IMR-90 (cell line): ENCODE data around the gene FARP1. TPM values are rescaled to one million over a fixed set of nuclear protein-coding genes. Genes with fewer than 3 reads are reported as not detected.

Experiments used
- ATAC-seq: fragments of 200-7000 bp; cut with Tn5 transposase; 2 replicates; pipeline ENCODE4 v1.9.1; 2020; ENCODE audit warnings: low read depth, mild to moderate bottlenecking, moderate library complexity
- BruUV-seq: library from RNA; stranded (reverse); fragments of 400-500 nt; replicated peaks from 2 replicates; lab custom pipeline; 2021; lab: Mats Ljungman, UMichigan
- CTCF ChIA-PET: fragments of 300-600 bp; formaldehyde crosslinking; extraction: SDS; loops from one replicate; lab custom pipeline; 2021; ENCODE audit warnings: antibody characterized with exemption; lab: Yijun Ruan, JAX
- POLR2A ChIA-PET: fragments of 300-600 bp; sonication (Branson Sonifier 250); formaldehyde crosslinking; loops from one replicate; lab custom pipeline; 2022; ENCODE audit warnings: antibody characterized with exemption; ENCODE audit not compliant: unreplicated experiment; lab: Charles Lee
- DNase-seq: peaks from one replicate; pipeline ENCODE4 v3.0.0; 2013
- H2AFZ ChIP-seq: replicated peaks from 2 replicates; pipeline ENCODE3; 2013; ENCODE audit warnings: low read length, mild to moderate bottlenecking; ENCODE audit not compliant: poor library complexity
- H2AK5ac ChIP-seq: 2 replicates; pipeline ENCODE4 v1.6.1; 2013; ENCODE audit warnings: low read depth, low read length, inconsistent platforms
- H2AK9ac ChIP-seq: replicated peaks from 2 replicates; pipeline ENCODE3; 2013; ENCODE audit warnings: mild to moderate bottlenecking, low read depth, low read length, moderate library complexity; ENCODE audit not compliant: poor library complexity
- H2BK120ac ChIP-seq: 2 replicates; pipeline ENCODE4 v1.6.1; 2013; ENCODE audit warnings: low read depth, low read length, inconsistent platforms
- H2BK15ac ChIP-seq: 3 replicates; pipeline ENCODE4 v1.6.1; 2013; ENCODE audit warnings: low read depth, low read length, inconsistent platforms
- H2BK20ac ChIP-seq: 2 replicates; pipeline ENCODE4 v1.6.1; 2013; ENCODE audit warnings: low read depth, mild to moderate bottlenecking, inconsistent platforms, low read length, moderate library complexity
- H2BK5ac ChIP-seq: 2 replicates; pipeline ENCODE4 v1.6.1; 2013; ENCODE audit warnings: mild to moderate bottlenecking, low read depth, low read length, inconsistent platforms; ENCODE audit not compliant: poor library complexity, severe bottlenecking
- H3K14ac ChIP-seq: replicated peaks from 2 replicates; pipeline ENCODE4 v1.6.1; 2013; ENCODE audit warnings: low read depth, low read length, inconsistent platforms
- H3K18ac ChIP-seq: 2 replicates; pipeline ENCODE4 v1.6.1; 2013; ENCODE audit warnings: low read depth, low read length, control low read depth
- H3K23ac ChIP-seq: 2 replicates; pipeline ENCODE4 v1.6.1; 2013; ENCODE audit warnings: low read depth, low read length, inconsistent platforms
- H3K27ac ChIP-seq: 2 replicates; pipeline ENCODE4 v1.5.1; 2013; ENCODE audit warnings: mild to moderate bottlenecking, control low read depth, low read length; ENCODE audit not compliant: insufficient read depth
- H3K27me3 ChIP-seq: 2 replicates; pipeline ENCODE4 v1.6.1; 2013; ENCODE audit warnings: low read length; ENCODE audit not compliant: control insufficient read depth, insufficient read depth
- H3K36me3 ChIP-seq: 2 replicates; pipeline ENCODE4 v1.6.1; 2013; ENCODE audit warnings: low read length, mixed read lengths; ENCODE audit not compliant: control insufficient read depth, insufficient read depth
- H3K4ac ChIP-seq: 2 replicates; pipeline ENCODE4 v1.6.1; 2013; ENCODE audit warnings: low read depth, low read length, inconsistent platforms
- H3K4me1 ChIP-seq: 2 replicates; pipeline ENCODE4 v1.6.1; 2013; ENCODE audit warnings: low read length, mixed read lengths; ENCODE audit not compliant: control insufficient read depth, insufficient read depth
- H3K4me2 ChIP-seq: 2 replicates; pipeline ENCODE4 v1.6.1; 2013; ENCODE audit warnings: low read depth, mild to moderate bottlenecking, control low read depth, low read length, moderate library complexity
- H3K4me3 ChIP-seq: 2 replicates; pipeline ENCODE4 v1.5.1; 2013; ENCODE audit warnings: low read depth, mild to moderate bottlenecking, control low read depth, low read length, moderate library complexity; ENCODE audit not compliant: insufficient read depth
- H3K56ac ChIP-seq: 2 replicates; pipeline ENCODE4 v1.6.1; 2013; ENCODE audit warnings: low read length, inconsistent platforms; ENCODE audit not compliant: insufficient read depth; ENCODE audit errors: extremely low read depth
- H3K79me1 ChIP-seq, 2 experiments: 2 replicates each; pipeline ENCODE4 v1.6.1; 2013; ENCODE audit warnings: low read length in 2 of 2, inconsistent platforms in 1 of 2, low read depth in 1 of 2
- H3K9ac ChIP-seq: 2 replicates; pipeline ENCODE4 v1.6.1; 2013; ENCODE audit warnings: low read depth, low read length, control low read depth
- H3K9me1 ChIP-seq: 2 replicates; pipeline ENCODE4 v1.6.1; 2013; ENCODE audit warnings: low read length, inconsistent platforms; ENCODE audit not compliant: insufficient read depth
- H3K9me3 ChIP-seq: 2 replicates; pipeline ENCODE4 v1.6.1; 2013; ENCODE audit warnings: low read length; ENCODE audit not compliant: control insufficient read depth, insufficient read depth
- H4K20me1 ChIP-seq: 2 replicates; pipeline ENCODE4 v1.6.1; 2013; ENCODE audit warnings: low read length, inconsistent platforms; ENCODE audit not compliant: insufficient read depth
- H4K5ac ChIP-seq: 2 replicates; pipeline ENCODE4 v1.6.1; 2013; ENCODE audit warnings: mild to moderate bottlenecking, low read depth, low read length, control low read depth
- H4K8ac ChIP-seq, 2 experiments: 2 replicates each; pipeline ENCODE4 v1.6.1; 2013; ENCODE audit warnings: low read depth in 2 of 2, low read length in 2 of 2, control low read depth in 1 of 2, inconsistent platforms in 1 of 2
- H4K91ac ChIP-seq: 2 replicates; pipeline ENCODE4 v1.6.1; 2013; ENCODE audit warnings: low read depth, low read length, inconsistent platforms; ENCODE audit not compliant: insufficient read depth
- CEBPB ChIP-seq: IDR thresholded peaks from 2 replicates; pipeline ENCODE4 v1.6.1; 2012; ENCODE audit warnings: low read depth, low read length, improper control_type of control experiment
- CHD1 ChIP-seq: IDR thresholded peaks from 2 replicates; pipeline ENCODE4 v1.6.1; 2012; ENCODE audit warnings: low read depth, low read length, improper control_type of control experiment
- CTCF ChIP-seq: conservative IDR thresholded peaks from 2 replicates; pipeline ENCODE4 v1.5.1; 2012; ENCODE audit warnings: mild to moderate bottlenecking, low read depth, low read length, improper control_type of control experiment
- ELK1 ChIP-seq: fragments of 150-350 bp; IDR thresholded peaks from 2 replicates; pipeline ENCODE4 v1.6.1; 2016; ENCODE audit warnings: low read depth, mild to moderate bottlenecking, low read length, moderate library complexity, borderline replicate concordance
- FOS ChIP-seq: fragments of 150-350 bp; IDR thresholded peaks from 2 replicates; pipeline ENCODE4 v1.6.1; 2016; ENCODE audit warnings: low read depth, low read length
- MAZ ChIP-seq: IDR thresholded peaks from 2 replicates; pipeline ENCODE4 v1.6.1; 2012; ENCODE audit warnings: low read depth, mild to moderate bottlenecking, low read length, improper control_type of control experiment, moderate library complexity, borderline replicate concordance
- MXI1 ChIP-seq: IDR thresholded peaks from 2 replicates; pipeline ENCODE4 v1.6.1; 2012; ENCODE audit warnings: low read depth, mild to moderate bottlenecking, low read length, moderate library complexity, borderline replicate concordance
- NFE2L2 ChIP-seq: fragments of 150-350 bp; IDR thresholded peaks from 2 replicates; pipeline ENCODE4 v1.6.1; 2016; ENCODE audit warnings: low read depth, mild to moderate bottlenecking, low read length
- POLR2A ChIP-seq: IDR thresholded peaks from 2 replicates; pipeline ENCODE4 v1.6.1; 2012; ENCODE audit warnings: mild to moderate bottlenecking, low read depth, low read length
- RAD21 ChIP-seq: IDR thresholded peaks from 2 replicates; pipeline ENCODE4 v1.6.1; 2012; ENCODE audit warnings: low read length, improper control_type of control experiment
- RCOR1 ChIP-seq: IDR thresholded peaks from 2 replicates; pipeline ENCODE4 v1.6.1; 2012; ENCODE audit warnings: mild to moderate bottlenecking, low read length, improper control_type of control experiment; ENCODE audit not compliant: insufficient replicate concordance
- RFX5 ChIP-seq: IDR thresholded peaks from 2 replicates; pipeline ENCODE4 v1.8.0; 2012; ENCODE audit warnings: low read depth, mild to moderate bottlenecking, low read length, moderate library complexity
- SMC3 ChIP-seq: fragments of 150-350 bp; IDR thresholded peaks from 2 replicates; pipeline ENCODE4 v1.6.1; 2016; ENCODE audit warnings: low read depth, mild to moderate bottlenecking, antibody characterized with exemption, low read length, moderate library complexity
- USF2 ChIP-seq: fragments of 150-350 bp; IDR thresholded peaks from 2 replicates; pipeline ENCODE4 v1.6.1; 2017; ENCODE audit warnings: mild to moderate bottlenecking, antibody characterized with exemption, low read length, low read depth
- WGBS, 2 experiments: methylation state at CpG; one replicate each; pipeline versions ENCODE4 v1.1.5 to v1.1.7; 2013; ENCODE audit warnings: missing lambda C conversion rate in 2 of 2; ENCODE audit not compliant: insufficient read length in 1 of 2; ENCODE audit errors: extremely low coverage in 2 of 2; 5-methylcytosine and 5-hydroxymethylcytosine counted together
- dilution Hi-C: fragments of 300-500 bp; cut with HindIII; formaldehyde crosslinking; loops from one replicate; pipeline ENCODE4 v1.14.3; 2018; ENCODE audit warnings: low sequenced_read_pairs; ENCODE audit not compliant: unreplicated experiment
- in situ Hi-C: fragments of 300-500 bp; cut with MboI; formaldehyde crosslinking; loops from 3 replicates; pipeline ENCODE4 v1.14.3; 2019; ENCODE audit warnings: low sequenced_read_pairs, inconsistent platforms, mixed read lengths
- intact Hi-C: fragments of 100-400 bp; cut with micrococcal nuclease; formaldehyde crosslinking; loops from 2 replicates; pipeline ENCODE4 v1.10.0; 2022
- polyA plus RNA-seq, 3 experiments: library from polyadenylated mRNA; depleted of rRNA; stranded (reverse); fragments of >200 nt; gene quantifications; 2 replicates each; pipeline ENCODE4 v1.2.3, GENCODE V29; 2012; ENCODE audit warnings: low replicate concordance in 1 of 3
- total RNA-seq: library from RNA; depleted of rRNA; stranded (reverse); fragments of >200 nt; gene quantifications from 2 replicates; pipeline ENCODE4 v1.2.3, GENCODE V29; 2012

The FARP1 gene
- total and polyA plus RNA-seq, 2 of the 4 experiments (the other 2 are of a cell fraction), result 39.6 to 57.0 TPM

DNA sequence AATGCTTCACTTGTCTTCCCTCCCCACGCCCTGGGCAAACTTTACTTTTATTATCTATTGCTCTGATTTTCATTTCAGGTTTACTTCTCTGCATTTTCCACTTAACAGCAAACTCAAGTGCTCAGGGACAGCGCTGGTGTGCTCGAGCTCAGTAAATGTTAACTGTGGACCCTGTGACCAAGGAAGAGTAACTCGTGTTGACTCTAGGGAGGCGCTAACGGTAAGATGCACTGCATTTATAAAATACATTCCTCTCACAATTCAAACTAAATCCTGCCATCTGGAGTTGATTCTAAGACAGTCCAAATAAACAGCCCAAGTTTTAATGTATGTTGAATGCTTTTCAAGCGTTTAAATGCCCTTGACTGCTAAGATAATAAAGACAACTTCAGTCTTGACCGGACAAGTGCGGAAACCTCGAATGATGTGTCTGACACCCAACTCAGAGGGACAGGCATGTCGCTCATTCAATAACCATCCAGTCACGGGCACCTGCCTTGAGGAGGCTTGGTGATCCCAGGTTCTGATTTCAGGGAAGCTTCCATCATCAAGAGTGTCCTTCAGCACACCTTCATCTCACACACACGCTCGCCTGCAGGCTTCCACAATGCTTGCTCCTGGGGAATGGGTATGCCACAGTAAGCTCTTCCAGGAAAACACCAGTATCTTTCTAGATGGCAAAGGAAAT lies 340.9 kb downstream of the FARP1 start:
- Histone ChIP-seq H4K5ac (no peak overlapping the region), H2AK9ac (no peak overlapping the region), H3K27me3 (no peaks in the 10 kb centered on the region), H3K27ac (0 out of 2 replicates have a peak overlapping the region, but pooled peaks have one; percentile 3), H2BK20ac (0 out of 2 replicates have a peak overlapping the region, but pooled peaks have one; percentile 33), H3K4ac (peak overlapping the region; percentile 58), H2BK15ac (peak overlapping the region; percentile 58; the same call in 1 of the 3 replicates), H3K9me3 (no peaks in the 10 kb centered on the region), H3K9me1 (peaks cover 60% of the 10 kb centered on the region), H3K4me2 (peak overlapping the region; percentile 2; the same call in 1 of the 2 replicates), H3K4me3 (no peak overlapping the region), H2AK5ac (peak overlapping the region; percentile 66; the same call in 1 of the 2 replicates), H3K36me3 (peaks cover 6% of the 10 kb centered on the region), H2BK5ac (no peak overlapping the region), H3K14ac (peak overlapping the region; percentile 34), H4K8ac (no peak overlapping the region; a peak in 1 of 4 replicates), H4K20me1 (peaks cover 77% of the 10 kb centered on the region), H3K18ac (no peak overlapping the region), H3K9ac (no peak overlapping the region), H3K4me1 (peaks cover 45% of the 10 kb centered on the region), H4K91ac (peak overlapping the region; percentile 19; the same call in 1 of the 2 replicates), H3K56ac (no peak overlapping the region), H3K79me1 (peaks cover 49 to 93% of the 10 kb centered on the region in 2 experiments), H2BK120ac (peak overlapping the region; percentile 28; the same call in 1 of the 2 replicates), H2AFZ (no peak overlapping the region), H3K23ac (peak overlapping the region; percentile 44)
- in situ Hi-C loops (no loop called here), dilution Hi-C loops (no loop called here), intact Hi-C loops (loop anchor here (5.0 kb wide), 1 partner anchor 94 kb away; the partner anchor contains the start of gene STK24)
- ChIA-PET CTCF (interaction anchor here (0.7 to 2.0 kb wide), 4 partner anchors 8 to 170 kb away, joined by 3 to 6 read pairs (median 4); no protein-coding TSS in a partner anchor), POLR2A (no interaction called here)
- DNase-seq (peak; percentile 50), ATAC-seq (peak; percentile 23; the same call in 1 of the 2 replicates)
- 93% methylated on average over 3 of the region's 14 CpGs; no CpG with 5 or more reads in 1 of the 2 experiments for WGBS, 2 experiments
- no TSS peak for BruUV-seq
- TF ChIP-seq RFX5 (no peak), RCOR1 (no peak), NFE2L2 (no peak), USF2 (no peak), CTCF (no peak), FOS (no peak), ELK1 (no peak), CHD1 (no peak), CEBPB (no peak), POLR2A (no peak), MAZ (no peak), MXI1 (no peak), SMC3 (no peak), RAD21 (no peak)
